Muscle layer of duodenum (tissue), 2 donors: Measurements from ENCODE around the gene IL4R.
"Not testable (repeated sequence)": the region's sequence is repeated elsewhere in the genome, so short reads cannot be mapped to it uniquely, and the experiment has no call there.

Source experiments
- H3K27ac ChIP-seq: one replicate; pipeline ENCODE4 v1.7.0; 2013; ENCODE audit warnings: mild to moderate bottlenecking, low read length
- H3K27me3 ChIP-seq: one replicate; pipeline ENCODE4 v1.7.0; 2013; ENCODE audit warnings: low read depth, mild to moderate bottlenecking, control low read depth, low read length
- H3K36me3 ChIP-seq, 2 donors: one replicate each; pipeline ENCODE4 v1.7.0; 2013; ENCODE audit warnings: low read length in 2 of 2, control low read depth in 1 of 2, mild to moderate bottlenecking in 1 of 2; ENCODE audit not compliant: insufficient read depth in 2 of 2, control insufficient read depth in 1 of 2
- H3K4me1 ChIP-seq, 2 donors: one replicate each; pipeline ENCODE4 v1.7.0; 2013; ENCODE audit warnings: low read length in 2 of 2, mild to moderate bottlenecking in 2 of 2, control low read depth in 1 of 2, moderate library complexity in 1 of 2; ENCODE audit not compliant: insufficient read depth in 2 of 2, control insufficient read depth in 1 of 2
- H3K4me3 ChIP-seq, 2 donors: one replicate each; pipeline ENCODE4 v1.7.0; 2013; ENCODE audit warnings: low read length in 2 of 2, low read depth in 1 of 2, mild to moderate bottlenecking in 1 of 2
- H3K9me3 ChIP-seq, 2 donors: one replicate each; pipeline ENCODE4 v1.7.0; 2013; ENCODE audit warnings: low read length in 2 of 2, control low read depth in 1 of 2, mild to moderate bottlenecking in 1 of 2; ENCODE audit not compliant: control insufficient read depth in 1 of 2
- donor health status: healthy.

Gene IL4R

DNA sequence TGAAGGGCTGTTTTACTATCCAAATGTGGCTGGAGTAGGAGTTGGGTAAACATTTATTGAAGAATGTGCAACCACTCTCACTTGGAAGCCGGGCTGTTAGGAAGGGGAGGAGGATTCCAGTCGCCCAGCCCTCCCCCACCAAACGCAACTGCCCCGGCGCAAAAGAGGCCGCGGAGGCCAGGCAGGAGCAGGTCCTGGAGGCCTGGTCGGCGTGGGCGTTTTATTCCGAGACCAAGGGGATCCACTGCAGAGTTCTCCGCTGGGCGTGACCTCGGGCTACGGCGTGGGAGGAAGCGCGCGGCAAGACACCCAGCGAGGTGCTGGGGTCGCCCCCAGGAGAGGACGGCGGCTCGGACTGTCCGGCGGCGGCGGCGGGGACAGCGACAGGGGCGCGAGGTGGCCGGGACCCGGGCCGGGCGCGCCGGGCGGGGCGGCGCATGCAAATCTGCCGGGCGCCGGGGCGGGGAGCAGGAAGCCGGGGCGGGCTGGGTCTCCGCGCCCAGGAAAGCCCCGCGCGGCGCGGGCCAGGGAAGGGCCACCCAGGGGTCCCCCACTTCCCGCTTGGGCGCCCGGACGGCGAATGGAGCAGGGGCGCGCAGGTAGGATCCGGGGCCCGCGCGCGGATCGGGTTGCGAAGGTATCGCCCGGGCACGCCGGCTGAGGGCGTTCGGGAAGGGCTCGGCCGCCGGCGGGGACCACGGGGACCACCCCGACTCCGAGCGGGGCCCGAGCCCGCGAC is at the start of gene IL4R:
Gene IL4R (plus strand): TSS at position 553 of the 739 bp plus-strand sequence. CDS start 26,230 bp downstream, outside the sequence.
- Histone ChIP-seq H3K27me3 (no peaks in the 10 kb centered on the region), H3K36me3 (no peaks in the 10 kb centered on the region), H3K4me3 (peak within 1 kb of the TSS; percentile 71 to 86), H3K9me3 (no peaks in the 10 kb centered on the region), H3K27ac (peak within 1 kb of the TSS; percentile 96), H3K4me1 (peaks cover 16 to 31% of the 10 kb centered on the region in 2 donors)

DNA sequence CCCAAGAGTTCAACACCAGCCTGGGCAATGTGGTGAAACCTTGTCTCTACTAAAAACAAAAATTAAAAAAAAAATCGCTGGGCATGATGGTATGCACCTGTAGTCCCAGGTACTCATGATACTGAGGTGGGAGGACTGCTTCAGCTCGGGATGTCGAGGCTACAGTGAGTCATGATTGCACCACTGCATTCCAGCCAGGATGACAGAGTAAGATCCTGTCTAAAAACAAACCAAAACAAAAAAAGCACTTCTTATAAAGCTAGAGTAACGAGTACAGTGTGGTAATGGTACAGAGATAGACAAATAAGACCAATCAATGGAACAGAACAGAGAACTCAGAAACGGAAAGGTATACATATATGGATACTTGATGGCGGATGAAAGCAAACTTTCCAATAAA is 49.6 kb upstream of the IL4R start:
- Histone ChIP-seq H3K4me3 (no peak overlapping the region), H3K27me3 (no peaks in the 10 kb centered on the region), H3K9me3 (no peaks in the 10 kb centered on the region), H3K27ac (no peak overlapping the region), H3K36me3 (no peaks in the 10 kb centered on the region), H3K4me1 (peaks cover 0 to 2% of the 10 kb centered on the region in 2 donors)

DNA sequence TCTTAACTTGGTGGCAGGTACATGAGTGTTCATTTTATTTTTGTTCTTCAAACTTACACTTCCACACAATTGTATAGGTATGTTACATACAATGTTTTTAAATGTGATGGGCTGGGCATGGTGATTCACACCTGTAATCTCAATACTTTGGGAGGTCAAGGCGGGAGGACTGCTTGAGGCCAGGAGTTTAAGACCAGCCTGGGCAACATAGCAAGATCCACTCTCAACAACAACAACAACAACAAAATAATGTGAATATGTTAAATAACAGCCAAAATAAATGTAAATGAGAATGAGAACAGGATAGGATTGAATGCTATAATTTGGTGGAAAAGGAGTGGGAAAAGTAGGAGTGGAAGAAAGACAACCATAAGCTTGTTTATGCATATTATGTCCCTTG is 47.8 kb upstream of the IL4R start:
- H3K36me3 ChIP-seq, result no peaks in the 10 kb centered on the region
- H3K9me3 ChIP-seq, result no peaks in the 10 kb centered on the region
- no peaks in the 10 kb centered on the region for H3K27me3 ChIP-seq
- no peak overlapping the region for H3K27ac ChIP-seq
- no peak overlapping the region for H3K4me3 ChIP-seq
- H3K4me1 ChIP-seq, result peaks cover 3 to 4% of the 10 kb centered on the region in 2 donors

DNA sequence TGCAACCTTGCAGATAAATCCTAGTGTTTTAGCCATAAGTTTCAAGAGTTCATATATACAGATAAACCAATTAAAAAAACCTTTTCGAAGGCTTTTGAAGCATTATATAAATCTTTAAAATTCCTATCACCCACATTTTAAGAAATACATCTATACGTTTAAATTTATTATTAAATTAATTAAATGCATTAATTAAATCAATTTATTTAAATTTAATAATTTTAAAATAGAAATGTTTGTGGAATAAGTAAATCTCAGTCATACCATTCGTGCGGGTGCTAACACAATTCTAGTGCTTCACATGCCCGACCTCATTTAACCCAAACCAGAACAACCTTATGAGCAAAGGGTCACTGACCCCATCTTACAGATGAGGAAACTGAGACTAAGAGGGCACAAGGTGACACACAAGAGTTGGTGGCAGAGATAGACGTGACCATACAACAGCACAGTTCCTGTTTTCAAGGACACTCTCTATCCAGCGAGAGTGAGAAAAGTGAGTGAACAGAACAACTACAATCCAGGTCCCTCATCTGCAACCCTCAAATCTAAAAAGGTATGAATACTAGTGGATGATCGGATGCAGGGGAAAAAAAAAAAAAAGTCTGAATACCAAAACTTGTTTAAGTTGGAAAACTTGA is 46.6 kb upstream of the IL4R start:
- no peaks in the 10 kb centered on the region for H3K9me3 ChIP-seq
- H3K4me3 ChIP-seq, result no peak overlapping the region
- H3K27me3 ChIP-seq, result no peaks in the 10 kb centered on the region
- peaks cover 3 to 4% of the 10 kb centered on the region in 2 donors for H3K4me1 ChIP-seq
- H3K36me3 ChIP-seq, result no peaks in the 10 kb centered on the region
- no peak overlapping the region for H3K27ac ChIP-seq

GRCh38 chr16:27268376-27269299 is 45.1 kb upstream of the IL4R start, which contains the start of gene NSMCE1:
NSMCE1 (minus strand) TSS chr16:27268772; CDS start chr16:27257570, 11,202 bp downstream.
- Histone ChIP-seq H3K4me3 (peak within 1 kb of the TSS; percentile 80 to 95), H3K27me3 (no peaks in the 10 kb centered on the region), H3K36me3 (no peaks in the 10 kb centered on the region), H3K27ac (peak within 1 kb of the TSS; percentile 81), H3K9me3 (no peaks in the 10 kb centered on the region), H3K4me1 (peaks cover 3 to 4% of the 10 kb centered on the region in 2 donors)

GRCh38 chr16:27269300-27270150 is 44.2 kb upstream of the IL4R start:
- no peaks in the 10 kb centered on the region for H3K27me3 ChIP-seq
- no peaks in the 10 kb centered on the region for H3K36me3 ChIP-seq
- no peak overlapping the region for H3K27ac ChIP-seq
- peak overlapping the region; percentile 80 to 95 for H3K4me3 ChIP-seq
- H3K4me1 ChIP-seq, result peaks cover 3 to 4% of the 10 kb centered on the region in 2 donors
- H3K9me3 ChIP-seq, result no peaks in the 10 kb centered on the region

GRCh38 chr16:27270349-27270748 is 43.4 kb upstream of the IL4R start:
- Histone ChIP-seq H3K9me3 (no peaks in the 10 kb centered on the region), H3K4me3 (no peak overlapping the region), H3K27me3 (no peaks in the 10 kb centered on the region), H3K27ac (no peak overlapping the region), H3K4me1 (peaks cover 3 to 4% of the 10 kb centered on the region in 2 donors), H3K36me3 (no peaks in the 10 kb centered on the region)

DNA sequence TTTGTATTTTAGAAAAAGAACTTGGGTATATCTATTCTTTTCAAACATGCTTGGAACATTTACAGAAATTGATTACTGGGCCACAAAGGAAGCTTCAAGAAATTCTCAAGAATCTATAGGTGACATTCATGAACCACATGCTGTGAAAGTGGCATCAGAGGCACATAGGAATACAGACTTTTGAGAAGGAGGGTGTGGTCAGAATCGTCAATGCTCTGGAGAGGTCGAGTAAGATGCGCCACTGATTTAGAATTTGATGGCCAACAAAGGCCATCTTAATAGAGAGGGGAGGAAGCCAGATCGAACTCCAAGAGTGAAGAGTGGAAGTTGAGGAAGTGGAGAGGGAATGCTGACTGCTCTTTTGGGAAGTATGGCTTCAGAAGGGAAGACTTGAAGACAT is 41.7 kb upstream of the IL4R start:
- peaks cover 3 to 4% of the 10 kb centered on the region in 2 donors for H3K4me1 ChIP-seq
- H3K36me3 ChIP-seq, result no peaks in the 10 kb centered on the region
- H3K9me3 ChIP-seq, result no peaks in the 10 kb centered on the region
- no peaks in the 10 kb centered on the region for H3K27me3 ChIP-seq
- no peak overlapping the region for H3K27ac ChIP-seq
- H3K4me3 ChIP-seq, result no peak overlapping the region

DNA sequence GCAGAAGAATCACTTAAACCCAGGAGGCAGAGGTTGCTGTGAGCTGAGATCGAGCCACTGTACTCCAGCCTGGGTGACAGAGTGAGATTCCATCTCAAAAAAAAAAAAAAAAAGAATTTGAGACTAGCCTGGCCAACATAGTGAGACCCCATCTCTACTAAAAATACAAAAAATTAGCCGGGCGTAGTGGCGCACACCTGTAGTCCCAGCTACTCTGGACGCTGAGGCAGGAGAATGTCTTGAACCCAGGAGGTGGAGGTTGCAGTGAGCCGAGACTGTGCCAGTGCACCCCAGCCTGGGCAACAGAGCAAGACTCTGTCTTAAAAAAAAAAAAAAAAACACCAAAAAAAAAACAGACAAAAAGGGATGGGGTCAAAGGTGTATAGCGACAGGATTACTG is 41.1 kb upstream of the IL4R start:
- not testable (repeated sequence) for H3K27me3 ChIP-seq, H3K9me3 ChIP-seq, H3K36me3 ChIP-seq, H3K27ac ChIP-seq, H3K4me1 ChIP-seq, H3K4me3 ChIP-seq

GRCh38 chr16:27273330-27273669 is 40.5 kb upstream of the IL4R start:
- Histone ChIP-seq H3K9me3 (no peaks in the 10 kb centered on the region), H3K27me3 (no peaks in the 10 kb centered on the region), H3K36me3 (no peaks in the 10 kb centered on the region), H3K4me1 (peaks cover 3 to 4% of the 10 kb centered on the region in 2 donors), H3K4me3 (no peak overlapping the region), H3K27ac (no peak overlapping the region)
